ENCODE results near the gene B9D1. TPM values are rescaled to one million over a fixed set of nuclear protein-coding genes. Genes with fewer than 3 reads are reported as not detected.

The B9D1 gene
- total RNA-seq, 1 donor from 2014 or later = 12.6 TPM

- DNase-seq = no peak
Measured at GRCh38 chr17:19301274-19301951, 61.1 kb downstream of the B9D1 start.

- no peak for DNase-seq
Measured at GRCh38 chr17:19299866-19300265, 62.7 kb downstream of the B9D1 start.

- DNase-seq = no peak
Measured at GRCh38 chr17:19299214-19299747, 63.2 kb downstream of the B9D1 start.

- no peak for DNase-seq
Measured at GRCh38 chr17:19298569-19299213, 63.8 kb downstream of the B9D1 start.

GRCh38 chr17:19296786-19297778, 65.4 kb downstream of the B9D1 start:
- DNase-seq = no peak

- no peak for DNase-seq
Measured at GRCh38 chr17:19295473-19296135, 66.9 kb downstream of the B9D1 start.

GRCh38 chr17:19294443-19294842, 68.1 kb downstream of the B9D1 start:
- no peak for DNase-seq

Other genes with a start within 250 kb of the B9D1 start
- gene GRAPL, start 235.1 kb downstream of the B9D1 start, total RNA-seq = 17.2 and 36.1 TPM in 2 replicates
- 31.1 and 34.2 TPM in 2 replicates for gene EPN2, start 125.4 kb downstream of the B9D1 start, total RNA-seq
- 19.4 and 22.8 TPM in 2 replicates for gene MAPK7, start 15.8 kb upstream of the B9D1 start, total RNA-seq
- not detected in 2 replicates for gene MFAP4, start 24.5 kb upstream of the B9D1 start, total RNA-seq
- 0.51 and 0.70 TPM in 2 replicates for gene RNF112, start 48.5 kb upstream of the B9D1 start, total RNA-seq
- 0.51 and 0.85 TPM in 2 replicates for gene SLC47A1, start 171.1 kb upstream of the B9D1 start, total RNA-seq